ENCODE data around the gene CHID1. TPM values are rescaled to one million over a fixed set of nuclear protein-coding genes. Genes with fewer than 3 reads are reported as not detected.

CHID1 gene
- total RNA-seq, 4 donors from 2014 or later = 36.0 to 55.3 (median 46.4) TPM

- ATAC-seq = peak; percentile 2
- Histone ChIP-seq H3K4me3 (peak overlapping the region; percentile 12 to 98), H3K9me3 (no peaks in the 10 kb centered on the region), H3K36me3 (no peaks in the 10 kb centered on the region), H3K4me1 (peaks cover 0 to 49% (median 15%) of the 10 kb centered on the region in 3 donors), H3K27me3 (no peaks in the 10 kb centered on the region), H3K27ac (peak overlapping the region in 3 of 4 donors; percentile 97 to 98 (median 97))
- WGBS, 2 donors (ENCODE audit: low coverage in 1 of 2) = no CpG with 5 or more reads among the region's 28 CpGs
- TF ChIP-seq CTCF (IDR thresholded peaks at IDR 0.05) (no peak), POLR2AphosphoS5 (IDR thresholded peaks at IDR 0.05) (no peak), EP300 (IDR thresholded peaks at IDR 0.05) (no peak), POLR2A (IDR thresholded peaks at IDR 0.05) (no peak)
Measured at GRCh38 chr11:925158-925495, 14.5 kb upstream of the CHID1 start.

- peak overlapping the region in 1 of 2 donors; percentile 98 for H3K4me3 ChIP-seq
- WGBS, 2 donors (ENCODE audit: low coverage in 1 of 2) = no CpG with 5 or more reads among the region's 18 CpGs
- no peaks in the 10 kb centered on the region for H3K9me3 ChIP-seq
- peak; percentile 5 for ATAC-seq
- no peaks in the 10 kb centered on the region for H3K27me3 ChIP-seq
- no peaks in the 10 kb centered on the region for H3K36me3 ChIP-seq
- TF ChIP-seq EP300 (IDR thresholded peaks at IDR 0.05) = no peak
- TF ChIP-seq POLR2AphosphoS5 (IDR thresholded peaks at IDR 0.05) = no peak
- no peak for TF ChIP-seq POLR2A (IDR thresholded peaks at IDR 0.05)
- no peak for TF ChIP-seq CTCF (IDR thresholded peaks at IDR 0.05)
- peak overlapping the region in 3 of 4 donors; percentile 97 to 98 (median 97) for H3K27ac ChIP-seq
- H3K4me1 ChIP-seq = peaks cover 0 to 44% (median 14%) of the 10 kb centered on the region in 3 donors
Measured at GRCh38 chr11:924406-925157, 14.0 kb upstream of the CHID1 start.

- H3K27me3 ChIP-seq = no peaks in the 10 kb centered on the region
- peak overlapping the region in 3 of 4 donors; percentile 97 to 98 (median 97) for H3K27ac ChIP-seq
- peaks cover 0 to 44% (median 10%) of the 10 kb centered on the region in 3 donors for H3K4me1 ChIP-seq
Measured at GRCh38 chr11:923691-924405, 13.2 kb upstream of the CHID1 start.

GRCh38 chr11:921921-922678, 11.5 kb upstream of the CHID1 start:
- Histone ChIP-seq H3K9me3 (no peaks in the 10 kb centered on the region), H3K27me3 (no peaks in the 10 kb centered on the region), H3K36me3 (no peaks in the 10 kb centered on the region), H3K27ac (no peak overlapping the region), H3K4me1 (peaks cover 0 to 27% (median 7%) of the 10 kb centered on the region in 3 donors), H3K4me3 (no peak overlapping the region)
- no peak for ATAC-seq
- 79% methylated on average over 13 of the region's 15 CpGs; no CpG with 5 or more reads in 1 of the 2 donors for WGBS, 2 donors (ENCODE audit: low coverage in 1 of 2)
- TF ChIP-seq CTCF (IDR thresholded peaks at IDR 0.05) (no peak), POLR2AphosphoS5 (IDR thresholded peaks at IDR 0.05) (no peak), POLR2A (IDR thresholded peaks at IDR 0.05) (no peak), EP300 (IDR thresholded peaks at IDR 0.05) (no peak)

More at GRCh38 chr11:923691-924405, 13.2 kb upstream of the CHID1 start:
- H3K4me3 ChIP-seq = no peak overlapping the region
- no peaks in the 10 kb centered on the region for H3K9me3 ChIP-seq
- TF ChIP-seq CTCF (IDR thresholded peaks at IDR 0.05) (no peak), POLR2AphosphoS5 (IDR thresholded peaks at IDR 0.05) (no peak), EP300 (IDR thresholded peaks at IDR 0.05) (no peak), POLR2A (IDR thresholded peaks at IDR 0.05) (no peak)
- 84% methylated on average over 7 to 12 of the region's 19 CpGs for WGBS, 2 donors (ENCODE audit: low coverage in 1 of 2)
- no peak for ATAC-seq
- no peaks in the 10 kb centered on the region for H3K36me3 ChIP-seq
